Breast epithelium (tissue), 3 donors: Measurements from ENCODE around the gene SPTBN1.

Source experiments
- CTCF ChIP-seq, 3 donors: fragments of 450-650 bp; IDR thresholded peaks; one replicate each; pipeline ENCODE4 v1.5.1; 2016 to 2017; ENCODE audit warnings: antibody characterized with exemption in 3 of 3, mild to moderate bottlenecking in 3 of 3, moderate library complexity in 3 of 3
- POLR2A ChIP-seq: fragments of 450-650 bp; IDR thresholded peaks from one replicate; pipeline ENCODE4 v1.6.1; 2016; ENCODE audit warnings: antibody characterized with exemption, mild to moderate bottlenecking, moderate library complexity
- POLR2AphosphoS5 ChIP-seq, 3 donors: sonication (generic); formaldehyde crosslinking; IDR thresholded peaks; one replicate each; pipeline ENCODE4 v1.6.1; 2017; ENCODE audit warnings: antibody characterized with exemption in 3 of 3

- TF ChIP-seq CTCF (IDR thresholded peaks at IDR 0.05), result no peak
- no peak for TF ChIP-seq POLR2AphosphoS5 (IDR thresholded peaks at IDR 0.05)
- no peak for TF ChIP-seq POLR2A
These were observed 116.8 kb downstream of the SPTBN1 start for GRCh38 chr2:54572636-54573536.
